ENCODE results near the gene GRM1. TPM values are rescaled to one million over a fixed set of nuclear protein-coding genes. Genes with fewer than 3 reads are reported as not detected.

GRM1 gene
- total RNA-seq, 1 donor from 2014 or later, result 0.05 TPM

- no peaks in the 10 kb centered on the region for H3K27me3 Mint-ChIP-seq (ENCODE audit: low read depth, unreplicated experiment)
- no peaks in the 10 kb centered on the region for H3K79me2 ChIP-seq (ENCODE audit: insufficient read depth, low read length)
- peaks cover 4% of the 10 kb centered on the region for H3K9me3 Mint-ChIP-seq (ENCODE audit: unreplicated experiment)
- H3K4me2 ChIP-seq (ENCODE audit: low read length), result no peak overlapping the region
- H3K4me1 ChIP-seq (ENCODE audit: insufficient read depth, low read length), result peaks cover 5% of the 10 kb centered on the region
- H2AFZ ChIP-seq (ENCODE audit: low read depth, low read length), result no peak overlapping the region
- no peaks in the 10 kb centered on the region for H3K9me3 ChIP-seq (ENCODE audit: insufficient read depth, low read depth, low read length)
- H3K4me3 Mint-ChIP-seq (ENCODE audit: unreplicated experiment), result no peak overlapping the region
- H4K20me1 ChIP-seq (ENCODE audit: insufficient read depth, low read length), result no peaks in the 10 kb centered on the region
- FAIRE-seq (no peak), DNase-seq (ENCODE audit: low read depth) (peak; percentile 28)
- H3K4me3 ChIP-seq (ENCODE audit: insufficient read depth, low read depth, low read length), result no peak overlapping the region
- peaks cover 5% of the 10 kb centered on the region for H3K4me1 Mint-ChIP-seq (ENCODE audit: low read depth, unreplicated experiment)
- no peaks in the 10 kb centered on the region for H3K36me3 ChIP-seq (ENCODE audit: insufficient read depth, low read length)
- no peak overlapping the region for H3K27ac ChIP-seq (ENCODE audit: low read depth, low read length)
- H3K36me3 Mint-ChIP-seq (ENCODE audit: low read depth, unreplicated experiment), result no peaks in the 10 kb centered on the region
- TF ChIP-seq EZH2 (IDR thresholded peaks at IDR 0.05; ENCODE audit: insufficient read depth, low read length), result no peak
- TF ChIP-seq, protein P1, sequence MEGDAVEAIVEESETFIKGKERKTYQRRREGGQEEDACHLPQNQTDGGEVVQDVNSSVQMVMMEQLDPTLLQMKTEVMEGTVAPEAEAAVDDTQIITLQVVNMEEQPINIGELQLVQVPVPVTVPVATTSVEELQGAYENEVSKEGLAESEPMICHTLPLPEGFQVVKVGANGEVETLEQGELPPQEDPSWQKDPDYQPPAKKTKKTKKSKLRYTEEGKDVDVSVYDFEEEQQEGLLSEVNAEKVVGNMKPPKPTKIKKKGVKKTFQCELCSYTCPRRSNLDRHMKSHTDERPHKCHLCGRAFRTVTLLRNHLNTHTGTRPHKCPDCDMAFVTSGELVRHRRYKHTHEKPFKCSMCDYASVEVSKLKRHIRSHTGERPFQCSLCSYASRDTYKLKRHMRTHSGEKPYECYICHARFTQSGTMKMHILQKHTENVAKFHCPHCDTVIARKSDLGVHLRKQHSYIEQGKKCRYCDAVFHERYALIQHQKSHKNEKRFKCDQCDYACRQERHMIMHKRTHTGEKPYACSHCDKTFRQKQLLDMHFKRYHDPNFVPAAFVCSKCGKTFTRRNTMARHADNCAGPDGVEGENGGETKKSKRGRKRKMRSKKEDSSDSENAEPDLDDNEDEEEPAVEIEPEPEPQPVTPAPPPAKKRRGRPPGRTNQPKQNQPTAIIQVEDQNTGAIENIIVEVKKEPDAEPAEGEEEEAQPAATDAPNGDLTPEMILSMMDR (IDR thresholded peaks at IDR 0.05; ENCODE audit: insufficient read depth, low read depth, low read length), result no peak
- no peak overlapping the region for H3K27ac Mint-ChIP-seq (ENCODE audit: unreplicated experiment)
- no peaks in the 10 kb centered on the region for H3K27me3 ChIP-seq (ENCODE audit: insufficient read depth, low read length)
- no peak overlapping the region for H3K9ac ChIP-seq (ENCODE audit: low read length)
Measured at GRCh38 chr6:146292506-146292905, 263.6 kb downstream of the GRM1 start.

GRCh38 chr6:146295695-146296094, 266.8 kb downstream of the GRM1 start:
- peaks cover 3% of the 10 kb centered on the region for H3K4me1 Mint-ChIP-seq (ENCODE audit: low read depth, unreplicated experiment)
- DNase-seq (ENCODE audit: low read depth), result no peak

GRCh38 chr6:146297815-146298214, 269.0 kb downstream of the GRM1 start:
- H3K9me3 Mint-ChIP-seq (ENCODE audit: unreplicated experiment), result no peaks in the 10 kb centered on the region
- no peak for DNase-seq (ENCODE audit: low read depth)
- FAIRE-seq, result no peak
- H3K27me3 ChIP-seq (ENCODE audit: insufficient read depth, low read length), result no peaks in the 10 kb centered on the region
- H3K4me3 ChIP-seq (ENCODE audit: insufficient read depth, low read depth, low read length), result no peak overlapping the region
- H3K27me3 Mint-ChIP-seq (ENCODE audit: low read depth, unreplicated experiment), result peaks cover 3% of the 10 kb centered on the region
- no peaks in the 10 kb centered on the region for H3K36me3 Mint-ChIP-seq (ENCODE audit: low read depth, unreplicated experiment)
- no peak overlapping the region for H3K4me2 ChIP-seq (ENCODE audit: low read length)
- no peak overlapping the region for H3K27ac Mint-ChIP-seq (ENCODE audit: unreplicated experiment)
- H3K9me3 ChIP-seq (ENCODE audit: insufficient read depth, low read depth, low read length), result no peaks in the 10 kb centered on the region
- no peak overlapping the region for H3K27ac ChIP-seq (ENCODE audit: low read depth, low read length)
- H3K4me3 Mint-ChIP-seq (ENCODE audit: unreplicated experiment), result no peak overlapping the region
- no peaks in the 10 kb centered on the region for H3K4me1 ChIP-seq (ENCODE audit: insufficient read depth, low read length)
- no peak for TF ChIP-seq EZH2 (IDR thresholded peaks at IDR 0.05; ENCODE audit: insufficient read depth, low read length)
- TF ChIP-seq, protein P1 (IDR thresholded peaks at IDR 0.05; ENCODE audit: insufficient read depth, low read depth, low read length), result no peak
- peaks cover 1% of the 10 kb centered on the region for H3K4me1 Mint-ChIP-seq (ENCODE audit: low read depth, unreplicated experiment)
- H3K79me2 ChIP-seq (ENCODE audit: insufficient read depth, low read length), result no peaks in the 10 kb centered on the region
- H4K20me1 ChIP-seq (ENCODE audit: insufficient read depth, low read length), result no peaks in the 10 kb centered on the region
- no peak overlapping the region for H2AFZ ChIP-seq (ENCODE audit: low read depth, low read length)
- no peaks in the 10 kb centered on the region for H3K36me3 ChIP-seq (ENCODE audit: insufficient read depth, low read length)
- H3K9ac ChIP-seq (ENCODE audit: low read length), result no peak overlapping the region

More at GRCh38 chr6:146295695-146296094, 266.8 kb downstream of the GRM1 start:
- TF ChIP-seq EZH2 (IDR thresholded peaks at IDR 0.05; ENCODE audit: insufficient read depth, low read length), result no peak
- Histone ChIP-seq H3K27ac (ENCODE audit: low read depth, low read length) (no peak overlapping the region), H3K27me3 (ENCODE audit: insufficient read depth, low read length) (no peaks in the 10 kb centered on the region), H3K4me3 (ENCODE audit: insufficient read depth, low read depth, low read length) (no peak overlapping the region), H4K20me1 (ENCODE audit: insufficient read depth, low read length) (no peaks in the 10 kb centered on the region), H2AFZ (ENCODE audit: low read depth, low read length) (no peak overlapping the region), H3K4me1 (ENCODE audit: insufficient read depth, low read length) (no peaks in the 10 kb centered on the region), H3K79me2 (ENCODE audit: insufficient read depth, low read length) (no peaks in the 10 kb centered on the region), H3K9ac (ENCODE audit: low read length) (no peak overlapping the region), H3K9me3 (ENCODE audit: insufficient read depth, low read depth, low read length) (no peaks in the 10 kb centered on the region), H3K4me2 (ENCODE audit: low read length) (no peak overlapping the region), H3K36me3 (ENCODE audit: insufficient read depth, low read length) (no peaks in the 10 kb centered on the region)
- no peaks in the 10 kb centered on the region for H3K36me3 Mint-ChIP-seq (ENCODE audit: low read depth, unreplicated experiment)
- H3K9me3 Mint-ChIP-seq (ENCODE audit: unreplicated experiment), result no peaks in the 10 kb centered on the region
- H3K27ac Mint-ChIP-seq (ENCODE audit: unreplicated experiment), result no peak overlapping the region
- FAIRE-seq, result no peak
- no peaks in the 10 kb centered on the region for H3K27me3 Mint-ChIP-seq (ENCODE audit: low read depth, unreplicated experiment)
- no peak overlapping the region for H3K4me3 Mint-ChIP-seq (ENCODE audit: unreplicated experiment)

Measured in astrocyte (in vitro differentiated cells and primary cell).